BE2C (cell line): ENCODE data around the gene PDE6D.

Source experiments
- DNase-seq: peaks from one replicate; pipeline ENCODE4 v3.0.0-alpha.2; 2020
- H3K27me3 ChIP-seq: fragments of 250-450 bp; sonication (Bioruptor Pico); 2 replicates; pipeline ENCODE4 v1.5.1; 2020; ENCODE audit warnings: mild to moderate bottlenecking
- H3K36me3 ChIP-seq: fragments of 250-450 bp; sonication (Bioruptor Pico); 2 replicates; pipeline ENCODE4 v1.5.1; 2020; ENCODE audit warnings: mild to moderate bottlenecking
- H3K4me1 ChIP-seq: fragments of 250-450 bp; sonication (Bioruptor Pico); 2 replicates; pipeline ENCODE4 v1.5.1; 2020
- H3K4me3 ChIP-seq: 2 replicates; pipeline ENCODE4 v1.5.1; 2011; ENCODE audit warnings: low read depth, low read length
- H3K9me3 ChIP-seq: fragments of 250-450 bp; sonication (Bioruptor Pico); 2 replicates; pipeline ENCODE4 v1.5.1; 2020
- TF ChIP-seq, protein P1 (sequence below): IDR thresholded peaks from 2 replicates; pipeline ENCODE4 v1.5.1; 2012; ENCODE audit warnings: mild to moderate bottlenecking, low read depth, low read length

The PDE6D gene

DNA sequence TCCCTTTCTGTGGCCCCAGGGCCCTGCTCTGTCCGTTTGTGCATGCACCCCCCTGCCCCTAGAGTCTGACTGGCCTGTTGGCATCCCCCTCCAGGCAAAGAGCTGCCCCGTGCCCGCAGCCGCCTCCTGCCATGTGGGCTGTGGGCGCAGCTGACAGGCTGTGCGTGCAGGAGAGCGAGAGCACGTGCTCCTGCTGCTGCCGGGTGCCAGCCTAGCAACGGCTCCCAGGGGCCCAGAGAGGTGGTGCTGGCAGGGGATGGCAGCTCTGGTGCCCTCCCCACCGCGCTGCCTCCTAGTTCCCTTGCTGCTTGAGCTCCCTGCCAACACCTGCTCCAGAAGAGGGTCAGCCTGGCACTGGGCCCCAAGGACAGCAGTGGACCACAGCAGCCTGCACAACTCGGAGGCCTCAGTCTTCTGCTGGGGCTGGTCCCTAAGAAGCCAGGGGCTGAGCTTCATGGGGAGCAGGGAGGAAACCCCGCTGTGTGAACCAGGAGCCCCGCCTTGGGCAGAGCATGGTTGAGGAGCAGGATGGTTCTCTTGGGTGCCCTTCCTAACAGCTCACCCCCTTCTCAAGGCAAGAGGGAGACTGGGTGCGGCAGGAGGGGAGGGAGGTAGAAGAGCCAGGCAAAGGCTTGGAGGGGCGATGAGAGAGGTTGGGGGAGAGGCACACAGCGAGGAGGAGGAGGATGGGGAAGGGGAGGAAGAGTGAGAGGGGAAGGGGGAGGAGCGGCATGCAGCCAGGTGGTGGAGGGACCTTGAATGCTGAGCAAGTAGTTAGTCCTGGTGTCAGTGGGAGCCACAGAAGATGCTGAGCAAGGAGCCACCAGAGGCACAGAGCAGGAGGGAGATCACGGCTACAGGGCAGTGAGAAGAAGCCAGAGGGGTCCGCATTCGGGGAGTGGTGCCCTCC, 96.5 kb downstream of the PDE6D start:
- TF ChIP-seq, protein P1, sequence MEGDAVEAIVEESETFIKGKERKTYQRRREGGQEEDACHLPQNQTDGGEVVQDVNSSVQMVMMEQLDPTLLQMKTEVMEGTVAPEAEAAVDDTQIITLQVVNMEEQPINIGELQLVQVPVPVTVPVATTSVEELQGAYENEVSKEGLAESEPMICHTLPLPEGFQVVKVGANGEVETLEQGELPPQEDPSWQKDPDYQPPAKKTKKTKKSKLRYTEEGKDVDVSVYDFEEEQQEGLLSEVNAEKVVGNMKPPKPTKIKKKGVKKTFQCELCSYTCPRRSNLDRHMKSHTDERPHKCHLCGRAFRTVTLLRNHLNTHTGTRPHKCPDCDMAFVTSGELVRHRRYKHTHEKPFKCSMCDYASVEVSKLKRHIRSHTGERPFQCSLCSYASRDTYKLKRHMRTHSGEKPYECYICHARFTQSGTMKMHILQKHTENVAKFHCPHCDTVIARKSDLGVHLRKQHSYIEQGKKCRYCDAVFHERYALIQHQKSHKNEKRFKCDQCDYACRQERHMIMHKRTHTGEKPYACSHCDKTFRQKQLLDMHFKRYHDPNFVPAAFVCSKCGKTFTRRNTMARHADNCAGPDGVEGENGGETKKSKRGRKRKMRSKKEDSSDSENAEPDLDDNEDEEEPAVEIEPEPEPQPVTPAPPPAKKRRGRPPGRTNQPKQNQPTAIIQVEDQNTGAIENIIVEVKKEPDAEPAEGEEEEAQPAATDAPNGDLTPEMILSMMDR = no peak
- DNase-seq = no peak
- no peak overlapping the region for H3K4me3 ChIP-seq
- H3K9me3 ChIP-seq = no peaks in the 10 kb centered on the region
- H3K27me3 ChIP-seq = no peaks in the 10 kb centered on the region
- H3K36me3 ChIP-seq = no peaks in the 10 kb centered on the region
- peaks cover 4% of the 10 kb centered on the region; the same call in 1 of the 2 replicates for H3K4me1 ChIP-seq

DNA sequence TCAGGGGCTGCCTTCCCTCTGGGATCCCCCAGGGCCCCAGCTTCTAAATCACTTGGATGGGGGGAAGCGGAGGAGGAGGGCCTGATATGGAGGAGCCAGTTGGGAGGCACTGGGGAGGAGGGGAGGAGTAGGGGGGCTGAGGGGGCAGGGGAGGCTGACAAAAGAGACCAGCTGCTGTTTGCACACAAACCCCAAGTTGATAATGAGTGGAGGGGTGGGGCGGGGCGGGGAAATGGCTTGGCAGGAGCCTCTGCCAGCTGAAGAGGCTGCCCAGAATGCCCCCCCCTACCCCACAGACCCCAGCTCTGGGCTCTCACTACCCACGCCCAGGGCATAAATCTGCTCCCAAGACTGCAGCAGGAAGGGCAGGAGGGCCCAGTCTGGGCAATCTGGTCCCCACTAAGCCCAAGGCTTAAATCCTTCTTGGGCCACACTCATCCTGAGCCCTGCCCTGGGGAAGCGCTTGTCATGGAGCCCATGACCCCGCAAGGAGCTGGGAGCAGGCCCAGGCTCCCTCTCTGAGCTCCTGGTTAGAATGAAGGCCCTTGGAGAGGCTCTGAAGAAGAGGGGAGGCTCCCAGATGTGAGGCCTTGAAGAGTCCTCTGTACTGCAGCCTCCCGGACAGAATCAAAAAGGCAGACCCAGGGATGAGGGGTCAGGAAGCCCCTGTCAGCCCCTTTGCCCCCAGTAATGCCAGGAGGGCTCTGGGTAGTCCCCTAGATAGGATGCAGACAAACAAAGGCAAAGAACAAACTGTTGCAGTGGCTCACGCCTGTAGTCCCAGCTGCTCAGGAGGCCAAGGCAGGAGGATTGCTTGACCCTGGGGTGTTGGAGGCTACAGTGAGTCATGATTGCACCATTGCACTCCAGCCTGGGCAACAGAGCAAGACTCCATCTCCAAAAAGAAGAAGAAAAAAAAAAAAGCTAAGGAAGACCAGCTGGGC, 97.5 kb downstream of the PDE6D start:
- H3K27me3 ChIP-seq = no peaks in the 10 kb centered on the region
- TF ChIP-seq, protein P1 = no peak
- no peak overlapping the region for H3K4me3 ChIP-seq
- no peak for DNase-seq
- H3K36me3 ChIP-seq = no peaks in the 10 kb centered on the region
- H3K4me1 ChIP-seq = peaks cover 4% of the 10 kb centered on the region; the same call in 1 of the 2 replicates
- no peaks in the 10 kb centered on the region for H3K9me3 ChIP-seq

DNA sequence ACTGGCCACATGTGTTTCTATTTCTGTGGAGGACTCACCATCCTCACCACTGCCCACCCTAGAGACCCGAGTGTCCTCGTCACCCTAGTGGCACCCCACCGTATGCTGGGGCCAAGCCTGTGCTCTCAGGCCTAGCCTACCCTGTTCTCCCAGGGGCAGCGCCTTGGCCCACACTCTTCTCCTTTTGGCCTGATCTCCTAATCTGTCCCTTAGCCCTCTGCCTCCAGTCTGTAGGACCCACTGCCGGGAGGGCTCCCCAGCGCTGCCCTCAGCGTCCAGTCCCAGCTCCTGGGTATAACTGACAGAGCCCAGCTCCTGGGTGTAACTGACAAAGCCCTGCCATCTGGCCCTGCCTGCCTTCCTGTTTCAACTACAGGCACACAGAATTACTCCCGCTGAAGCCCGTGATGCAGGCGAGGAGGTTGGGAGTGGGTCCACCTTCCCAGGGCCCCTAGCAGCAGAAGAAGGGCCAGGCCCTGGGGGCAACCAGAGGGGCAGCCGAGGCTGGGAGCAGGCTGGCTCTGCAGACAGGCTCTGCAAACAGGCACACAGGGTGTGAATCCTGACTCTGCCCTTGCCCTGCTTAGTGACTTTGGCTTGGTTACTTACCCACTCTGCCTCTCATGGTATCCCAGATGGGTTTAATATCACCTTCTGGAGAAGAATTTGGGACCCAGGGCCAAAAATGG, 98.3 kb downstream of the PDE6D start:
- TF ChIP-seq, protein P1 = no peak
- Histone ChIP-seq H3K4me1 (peaks cover 4% of the 10 kb centered on the region; the same call in 1 of the 2 replicates), H3K9me3 (no peaks in the 10 kb centered on the region), H3K36me3 (no peaks in the 10 kb centered on the region), H3K4me3 (no peak overlapping the region), H3K27me3 (no peaks in the 10 kb centered on the region)
- DNase-seq = no peak
